Activated naive CD4-positive, alpha-beta T cell treated with anti-CD3 and anti-CD28 coated beads, Interleukin-2, amount 50 U/mL, for 16 hours (primary cell): ENCODE results near the gene SCPEP1.

ENCODE experiments used
- DNase-seq: peaks from one replicate; pipeline ENCODE4 v3.0.0-alpha.2; 2020

The SCPEP1 gene

DNA sequence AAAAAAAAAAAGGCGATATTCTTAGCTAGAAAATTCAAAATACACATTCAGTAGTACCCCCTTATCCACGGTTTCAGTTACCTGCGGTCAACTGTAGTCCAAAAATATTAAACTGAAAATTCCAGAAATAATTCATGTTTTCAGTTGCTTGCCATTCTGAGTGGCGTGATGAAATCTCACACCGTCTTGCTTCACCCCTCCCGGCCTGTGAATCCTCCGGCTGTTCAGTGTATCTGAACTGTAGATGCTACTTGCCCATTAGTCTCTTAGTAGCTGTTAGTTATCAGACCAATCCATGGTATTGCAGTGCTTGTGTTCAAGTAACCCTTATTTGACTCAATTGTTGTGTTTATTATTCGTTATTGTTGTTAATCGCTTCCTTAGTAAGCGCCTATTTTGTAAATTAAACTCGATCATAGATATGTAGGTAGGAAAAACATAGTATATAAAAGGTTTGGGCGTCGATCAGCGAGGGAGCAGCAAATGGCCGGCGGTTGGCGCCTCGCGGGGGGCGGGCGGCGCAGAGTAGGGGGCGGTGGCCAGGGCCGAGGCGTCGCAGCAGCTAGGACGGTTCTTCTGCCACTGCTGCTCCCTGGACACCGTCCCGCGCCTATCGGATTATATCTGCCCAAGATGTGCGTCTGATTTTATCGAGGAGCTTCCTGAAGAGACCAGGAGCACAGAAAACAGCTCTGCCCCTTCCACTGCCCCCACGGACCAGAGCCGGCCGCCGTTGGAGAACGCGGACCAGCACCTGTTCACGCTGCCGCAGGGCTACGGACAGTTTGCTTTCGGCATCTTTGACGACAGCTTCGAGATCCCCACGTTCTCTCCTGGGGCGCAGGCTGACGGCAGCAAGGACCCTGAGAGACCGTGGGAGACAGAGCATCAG, 67.3 kb downstream of the SCPEP1 start:
- no peak for DNase-seq

DNA sequence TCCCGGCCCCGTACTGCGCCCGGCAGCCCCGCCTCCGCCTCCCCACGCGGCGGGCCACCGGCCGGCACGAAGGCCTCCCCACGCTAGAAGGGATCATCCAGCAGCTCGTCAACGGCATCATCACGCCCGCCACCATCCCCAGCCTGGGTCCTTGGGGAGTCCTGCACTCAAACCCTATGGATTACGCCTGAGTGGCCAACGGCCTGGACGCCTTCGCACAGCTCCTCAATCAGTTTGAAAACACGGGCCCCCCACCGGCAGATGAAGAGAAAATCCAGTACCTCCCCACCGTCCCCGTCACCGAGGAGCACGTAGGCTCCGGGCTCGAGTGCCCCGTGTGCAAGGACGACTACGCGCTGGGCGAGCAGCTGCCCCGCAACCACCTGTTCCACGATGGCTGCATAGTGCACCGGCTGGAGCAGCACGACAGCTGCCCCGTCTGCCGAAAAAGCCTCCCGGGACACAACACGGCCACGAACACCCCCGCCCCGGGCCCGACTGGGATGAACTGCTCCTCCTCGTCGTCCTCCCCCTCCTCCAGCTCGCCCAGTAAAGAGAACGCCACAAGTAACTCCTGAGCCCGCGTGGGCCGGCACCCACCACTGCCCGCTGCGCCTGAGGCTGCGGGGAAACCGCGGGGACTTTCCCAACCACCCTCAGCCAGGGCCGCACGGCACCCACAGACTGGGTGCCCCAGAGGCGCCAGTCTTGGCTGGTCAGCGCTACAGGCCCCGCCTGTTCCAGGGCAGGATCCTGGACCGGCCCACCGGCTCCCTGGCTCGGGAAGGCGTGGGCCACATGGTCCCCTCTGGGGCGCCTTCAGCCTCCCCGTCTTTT, 68.2 kb downstream of the SCPEP1 start:
- DNase-seq = peak; percentile 29

DNA sequence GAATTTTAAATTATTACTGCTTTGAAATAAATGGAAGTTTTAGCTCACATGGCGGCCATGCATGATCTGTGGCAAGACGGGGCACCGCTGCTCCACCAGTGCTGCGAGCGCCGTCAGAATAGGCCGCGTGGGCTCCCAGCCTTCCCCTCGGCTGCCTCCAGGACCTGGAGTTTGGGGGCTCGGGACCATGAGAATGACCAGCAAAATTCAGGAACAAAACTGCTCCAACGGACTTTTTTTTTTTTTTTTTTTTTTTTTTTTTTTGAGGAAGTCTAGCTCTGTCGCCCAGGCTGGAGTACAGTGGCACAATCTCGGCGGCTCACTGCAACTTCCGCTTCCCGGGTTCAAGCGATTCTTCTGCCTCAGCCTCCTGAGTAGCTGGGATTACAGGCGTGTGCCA, 68.8 kb downstream of the SCPEP1 start:
- DNase-seq = no peak

DNA sequence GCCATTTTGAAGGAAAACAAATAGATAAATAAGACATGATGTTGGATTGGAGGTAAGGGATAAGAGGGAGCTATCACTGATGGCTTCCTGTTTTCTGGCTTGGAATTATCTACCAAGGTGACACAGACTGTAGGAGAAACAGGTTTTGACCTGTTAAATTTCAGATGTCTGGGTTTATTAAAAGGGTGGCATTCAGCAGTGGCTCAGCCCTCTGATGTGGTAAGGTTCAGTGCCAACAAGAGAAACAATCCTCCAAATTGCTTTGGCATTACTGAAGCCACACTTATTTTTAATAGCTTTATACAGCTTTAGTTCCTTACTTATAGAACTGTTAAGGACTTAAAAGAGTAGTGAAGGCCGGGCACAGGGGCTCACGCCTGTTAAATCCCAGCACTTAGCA, 70.2 kb downstream of the SCPEP1 start:
- no peak for DNase-seq

DNA sequence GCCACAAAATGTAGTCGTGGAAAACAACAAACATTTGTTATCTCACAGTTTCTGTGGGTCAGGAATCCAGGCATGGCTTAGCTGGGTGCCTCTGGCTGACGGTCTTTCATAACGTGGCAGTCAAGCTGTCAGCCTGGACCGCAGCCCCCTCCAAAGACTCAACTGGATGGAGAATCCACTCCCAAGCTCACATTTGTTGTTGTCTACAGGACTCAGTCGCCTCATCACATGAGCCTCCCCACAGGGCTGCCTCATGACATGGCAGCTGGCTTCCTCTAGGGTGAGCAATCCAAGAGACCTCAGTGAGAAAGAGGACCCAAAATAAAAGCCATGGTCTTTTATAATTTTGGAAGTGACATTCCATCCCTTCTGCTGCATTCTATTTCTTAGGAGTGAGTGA, 72.4 kb downstream of the SCPEP1 start:
- DNase-seq = no peak

DNA sequence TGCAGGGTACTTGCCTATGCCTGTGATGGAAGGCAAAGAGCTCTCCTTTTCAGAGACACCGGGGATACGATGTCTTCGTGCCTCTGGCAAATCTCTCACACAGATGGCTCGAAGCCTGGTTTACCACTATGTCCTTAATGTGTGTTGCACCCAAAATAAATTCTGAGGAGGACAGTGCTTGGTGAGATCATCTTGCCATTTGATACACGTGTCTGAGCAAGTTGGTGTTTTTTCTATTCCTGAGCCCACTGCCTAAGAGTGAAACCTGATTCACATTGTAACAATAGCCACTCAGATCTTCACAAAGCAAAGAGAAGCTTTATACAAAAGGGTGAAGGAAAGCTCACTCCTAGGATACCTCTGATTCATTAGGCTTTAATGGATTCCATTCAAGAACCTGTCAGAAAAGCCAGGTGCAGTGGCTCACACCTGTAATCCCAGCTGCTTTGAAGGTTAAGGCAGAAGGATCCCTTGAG, 74.0 kb downstream of the SCPEP1 start:
- DNase-seq = no peak
